ENCODE results near the gene GLYATL1.

The GLYATL1 gene

GRCh38 chr11:58930926-58931325 is 8.4 kb upstream of the GLYATL1 start:
- no peak overlapping the region for H3K9ac ChIP-seq (ENCODE audit: low read depth, low read length, poor library complexity, severe bottlenecking)
- no peaks in the 10 kb centered on the region for H4K20me1 ChIP-seq (ENCODE audit: insufficient read depth, low read length, poor library complexity, severe bottlenecking)

GRCh38 chr11:58933661-58934060 is 5.6 kb upstream of the GLYATL1 start:
- Histone ChIP-seq H3K9ac (ENCODE audit: low read depth, low read length, poor library complexity, severe bottlenecking) (no peak overlapping the region), H4K20me1 (ENCODE audit: insufficient read depth, low read length, poor library complexity, severe bottlenecking) (no peaks in the 10 kb centered on the region), H2AFZ (ENCODE audit: low read length) (no peak overlapping the region), H3K36me3 (ENCODE audit: insufficient read depth, low read length) (no peaks in the 10 kb centered on the region), H3K9me3 (ENCODE audit: insufficient read depth, low read depth, low read length) (no peaks in the 10 kb centered on the region), H3K9me2 (replicated peaks; ENCODE audit: low read depth, low read length) (no peaks in the 10 kb centered on the region), H3K4me2 (ENCODE audit: low read depth, low read length, poor library complexity, severe bottlenecking) (no peak overlapping the region), H3F3A (ENCODE audit: low read depth) (no peaks in the 10 kb centered on the region), H3K4me1 (ENCODE audit: insufficient read depth, low read length, poor library complexity, severe bottlenecking) (peaks cover 5% of the 10 kb centered on the region), H3K4me3 (ENCODE audit: low read length, poor library complexity, severe bottlenecking) (no peak overlapping the region), H3K79me2 (ENCODE audit: insufficient read depth, low read length) (no peaks in the 10 kb centered on the region), H3K27me3 (ENCODE audit: insufficient read depth, low read length, poor library complexity, severe bottlenecking) (no peaks in the 10 kb centered on the region)
- TF ChIP-seq EZH2phosphoT487 (IDR thresholded peaks at IDR 0.05; ENCODE audit: borderline replicate concordance) = no peak
- TF ChIP-seq CTCF (conservative IDR thresholded peaks at IDR 0.05; ENCODE audit: low read length) = no peak

More at GRCh38 chr11:58930926-58931325, 8.4 kb upstream of the GLYATL1 start:
- Histone ChIP-seq H3K9me3 (ENCODE audit: insufficient read depth, low read depth, low read length) (no peaks in the 10 kb centered on the region), H3F3A (ENCODE audit: low read depth) (no peaks in the 10 kb centered on the region), H3K4me1 (ENCODE audit: insufficient read depth, low read length, poor library complexity, severe bottlenecking) (peaks cover 5% of the 10 kb centered on the region), H3K9me2 (replicated peaks; ENCODE audit: low read depth, low read length) (no peaks in the 10 kb centered on the region), H3K4me3 (ENCODE audit: low read length, poor library complexity, severe bottlenecking) (no peak overlapping the region), H3K79me2 (ENCODE audit: insufficient read depth, low read length) (no peaks in the 10 kb centered on the region), H3K27me3 (ENCODE audit: insufficient read depth, low read length, poor library complexity, severe bottlenecking) (no peaks in the 10 kb centered on the region), H3K36me3 (ENCODE audit: insufficient read depth, low read length) (no peaks in the 10 kb centered on the region), H2AFZ (ENCODE audit: low read length) (no peak overlapping the region), H3K4me2 (ENCODE audit: low read depth, low read length, poor library complexity, severe bottlenecking) (no peak overlapping the region)
- TF ChIP-seq EZH2phosphoT487 (IDR thresholded peaks at IDR 0.05; ENCODE audit: borderline replicate concordance) (no peak), CTCF (conservative IDR thresholded peaks at IDR 0.05; ENCODE audit: low read length) (no peak)

GRCh38 chr11:58934945-58935513 is 4.3 kb upstream of the GLYATL1 start:
- no peaks in the 10 kb centered on the region for H3K36me3 ChIP-seq (ENCODE audit: insufficient read depth, low read length)
- H3K4me2 ChIP-seq (ENCODE audit: low read depth, low read length, poor library complexity, severe bottlenecking) = no peak overlapping the region
- H3K9me2 ChIP-seq (replicated peaks; ENCODE audit: low read depth, low read length) = no peaks in the 10 kb centered on the region
- H2AFZ ChIP-seq (ENCODE audit: low read length) = no peak overlapping the region
- no peaks in the 10 kb centered on the region for H3F3A ChIP-seq (ENCODE audit: low read depth)
- no peak overlapping the region for H3K9ac ChIP-seq (ENCODE audit: low read depth, low read length, poor library complexity, severe bottlenecking)
- H3K27me3 ChIP-seq (ENCODE audit: insufficient read depth, low read length, poor library complexity, severe bottlenecking) = no peaks in the 10 kb centered on the region
- peaks cover 5% of the 10 kb centered on the region for H3K4me1 ChIP-seq (ENCODE audit: insufficient read depth, low read length, poor library complexity, severe bottlenecking)
- H3K9me3 ChIP-seq (ENCODE audit: insufficient read depth, low read depth, low read length) = no peaks in the 10 kb centered on the region
- H3K4me3 ChIP-seq (ENCODE audit: low read length, poor library complexity, severe bottlenecking) = no peak overlapping the region
- no peaks in the 10 kb centered on the region for H3K79me2 ChIP-seq (ENCODE audit: insufficient read depth, low read length)
- TF ChIP-seq CTCF (conservative IDR thresholded peaks at IDR 0.05; ENCODE audit: low read length) (no peak), EZH2phosphoT487 (IDR thresholded peaks at IDR 0.05; ENCODE audit: borderline replicate concordance) (no peak)
- no peaks in the 10 kb centered on the region for H4K20me1 ChIP-seq (ENCODE audit: insufficient read depth, low read length, poor library complexity, severe bottlenecking)

All from Loucy (cell line).